CD4-positive, alpha-beta T cell treated with Interleukin-1 beta for 1 hour (primary cell): Measurements from ENCODE around the gene LRP5.
A peak's percentile ranks its signal among the peaks of the same experiment; 100 is the strongest.
"Not testable (repeated sequence)": the region's sequence is repeated elsewhere in the genome, so short reads cannot be mapped to it uniquely, and the experiment has no call there.

ENCODE experiments used
- DNase-seq, 2 donors: peaks; one replicate each; pipeline ENCODE4 v3.0.0-alpha.2; 2020 to 2022

Gene LRP5

GRCh38 chr11:68329978-68330699 is 17.7 kb downstream of the LRP5 start:
- DNase-seq = no peak

GRCh38 chr11:68330700-68331337 is 18.4 kb downstream of the LRP5 start:
- DNase-seq = no peak

- no peak for DNase-seq
Observed at GRCh38 chr11:68331338-68331947, 19.1 kb downstream of the LRP5 start.

- no peak for DNase-seq
Observed at GRCh38 chr11:68332186-68332585, 19.8 kb downstream of the LRP5 start.

GRCh38 chr11:68333173-68333572 is 20.8 kb downstream of the LRP5 start:
- DNase-seq = no peak

- no peak for DNase-seq
Observed at GRCh38 chr11:68334923-68335322, 22.5 kb downstream of the LRP5 start.

GRCh38 chr11:68335683-68336082 is 23.3 kb downstream of the LRP5 start:
- DNase-seq = no peak

GRCh38 chr11:68336716-68337115 is 24.3 kb downstream of the LRP5 start:
- no peak for DNase-seq

GRCh38 chr11:68337399-68337835 is 25.0 kb downstream of the LRP5 start:
- DNase-seq = no peak

GRCh38 chr11:68338051-68338780 is 25.8 kb downstream of the LRP5 start:
- no peak for DNase-seq

GRCh38 chr11:68340003-68340767 is 27.8 kb downstream of the LRP5 start:
- peak in 1 of 2 donors; percentile 53 for DNase-seq

- peak in 1 of 2 donors; percentile 28 for DNase-seq
Observed at GRCh38 chr11:68340784-68341556, 28.6 kb downstream of the LRP5 start.

GRCh38 chr11:68341557-68342458 is 29.4 kb downstream of the LRP5 start:
- DNase-seq = no peak

GRCh38 chr11:68342459-68343158 is 30.2 kb downstream of the LRP5 start:
- DNase-seq = no peak

GRCh38 chr11:68343761-68344256 is 31.4 kb downstream of the LRP5 start:
- no peak for DNase-seq

GRCh38 chr11:68344821-68345220 is 32.4 kb downstream of the LRP5 start:
- not testable (repeated sequence) for DNase-seq

- no peak for DNase-seq
Observed at GRCh38 chr11:68345776-68346461, 33.5 kb downstream of the LRP5 start.

- DNase-seq = no peak
Observed at GRCh38 chr11:68346462-68346790, 34.0 kb downstream of the LRP5 start.

- no peak for DNase-seq
Observed at GRCh38 chr11:68347345-68347744, 35.0 kb downstream of the LRP5 start.
